Skin epidermis (tissue), 12 donors: ENCODE data around the gene MTTP.

Source experiments
- H3K27ac ChIP-seq, 21 experiments: fragments of 200-600 bp; sonication (generic) in 11 of 21; one replicate each; pipeline ENCODE4 v1.5.0; 2020; ENCODE audit warnings: mild to moderate bottlenecking in 3 of 21, inconsistent platforms in 2 of 21, moderate library complexity in 2 of 21
- H3K4me3 ChIP-seq, 7 experiments: fragments of 200-600 bp; sonication (generic) in 2 of 7; one replicate each; pipeline ENCODE4 v1.5.0; 2020; ENCODE audit warnings: inconsistent platforms in 2 of 7, mild to moderate bottlenecking in 2 of 7, moderate library complexity in 1 of 7

Gene MTTP

GRCh38 chr4:99635601-99636000, 61.0 kb downstream of the MTTP start:
- H3K27ac ChIP-seq, result no peak overlapping the region
- H3K4me3 ChIP-seq, result no peak overlapping the region

GRCh38 chr4:99636422-99636821, 61.8 kb downstream of the MTTP start:
- H3K27ac ChIP-seq, result no peak overlapping the region

GRCh38 chr4:99637174-99637573, 62.5 kb downstream of the MTTP start:
- no peak overlapping the region for H3K27ac ChIP-seq
- no peak overlapping the region for H3K4me3 ChIP-seq

More at GRCh38 chr4:99636422-99636821, 61.8 kb downstream of the MTTP start:
- H3K4me3 ChIP-seq, result no peak overlapping the region

- H3K4me3 ChIP-seq, result no peak overlapping the region
- no peak overlapping the region for H3K27ac ChIP-seq
Measured at GRCh38 chr4:99640676-99641075, 66.1 kb downstream of the MTTP start.

GRCh38 chr4:99642725-99643489, 68.3 kb downstream of the MTTP start:
- H3K4me3 ChIP-seq, result no peak overlapping the region
- no peak overlapping the region for H3K27ac ChIP-seq

GRCh38 chr4:99644453-99644852, 69.8 kb downstream of the MTTP start:
- Histone ChIP-seq H3K4me3 (no peak overlapping the region), H3K27ac (no peak overlapping the region)

GRCh38 chr4:99645036-99645435, 70.4 kb downstream of the MTTP start:
- no peak overlapping the region for H3K4me3 ChIP-seq
- H3K27ac ChIP-seq, result no peak overlapping the region

- Histone ChIP-seq H3K4me3 (no peak overlapping the region), H3K27ac (no peak overlapping the region)
Measured at GRCh38 chr4:99645638-99646037, 71.0 kb downstream of the MTTP start.

- no peak overlapping the region for H3K4me3 ChIP-seq
- H3K27ac ChIP-seq, result no peak overlapping the region
Measured at GRCh38 chr4:99647071-99647470, 72.4 kb downstream of the MTTP start.

- no peak overlapping the region for H3K27ac ChIP-seq
- H3K4me3 ChIP-seq, result no peak overlapping the region
Measured at GRCh38 chr4:99648321-99648720, 73.7 kb downstream of the MTTP start.

- H3K4me3 ChIP-seq, result no peak overlapping the region
- H3K27ac ChIP-seq, result no peak overlapping the region
Measured at GRCh38 chr4:99649208-99649607, 74.6 kb downstream of the MTTP start.

GRCh38 chr4:99649778-99650177, 75.2 kb downstream of the MTTP start:
- no peak overlapping the region for H3K27ac ChIP-seq
- H3K4me3 ChIP-seq, result no peak overlapping the region

GRCh38 chr4:99651016-99651769, 76.6 kb downstream of the MTTP start:
- Histone ChIP-seq H3K27ac (no peak overlapping the region), H3K4me3 (no peak overlapping the region)

- Histone ChIP-seq H3K4me3 (no peak overlapping the region), H3K27ac (no peak overlapping the region)
Measured at GRCh38 chr4:99651811-99652485, 77.3 kb downstream of the MTTP start.

- Histone ChIP-seq H3K27ac (no peak overlapping the region), H3K4me3 (no peak overlapping the region)
Measured at GRCh38 chr4:99652596-99653436, 78.2 kb downstream of the MTTP start.

GRCh38 chr4:99653916-99654315, 79.3 kb downstream of the MTTP start:
- Histone ChIP-seq H3K27ac (no peak overlapping the region), H3K4me3 (no peak overlapping the region)

- no peak overlapping the region for H3K27ac ChIP-seq
- H3K4me3 ChIP-seq, result no peak overlapping the region
Measured at GRCh38 chr4:99654361-99654761, 79.7 kb downstream of the MTTP start.

GRCh38 chr4:99655308-99656081, 80.9 kb downstream of the MTTP start:
- H3K4me3 ChIP-seq, result no peak overlapping the region
- H3K27ac ChIP-seq, result no peak overlapping the region

GRCh38 chr4:99657798-99658197, 83.2 kb downstream of the MTTP start, which contains the start of gene C4orf54:
C4orf54 (minus strand) TSS chr4:99657828; CDS start chr4:99654648, 3,180 bp downstream.
- no peak within 1 kb of the TSS for H3K27ac ChIP-seq
- no peak within 1 kb of the TSS for H3K4me3 ChIP-seq
